Activated CD8-positive, alpha-beta memory T cell treated with anti-CD3 and anti-CD28 coated beads, Interleukin-2, amount 10 ng/mL, durations not matched to agents 7 days and 5 days (primary cell): ENCODE measurements around the gene NOXA1. TPM values are rescaled to one million over a fixed set of nuclear protein-coding genes. Genes with fewer than 3 reads are reported as not detected.

ENCODE experiments used
- ATAC-seq: fragments of 150-1000 bp; cut with Tn5 transposase; one replicate; pipeline ENCODE4 v1.10.0; 2021; ENCODE audit warnings: moderate library complexity
- CTCF ChIA-PET: fragments of 350-600 bp; sonication (Branson Sonifier 250); formaldehyde crosslinking; loops from one replicate; lab custom pipeline; 2021; ENCODE audit warnings: antibody characterized with exemption; lab: Charles Lee
- DNase-seq: peaks from one replicate; pipeline ENCODE4 v3.0.0-alpha.2; 2020
- H3K27ac Mint-ChIP-seq: one replicate; pipeline ENCODE4 v1.8.0; 2021; ENCODE audit warnings: mild to moderate bottlenecking, mixed read lengths
- H3K27me3 Mint-ChIP-seq: one replicate; pipeline ENCODE4 v1.8.0; 2021; ENCODE audit warnings: mixed read lengths
- H3K36me3 Mint-ChIP-seq: one replicate; pipeline ENCODE4 v1.8.0; 2021; ENCODE audit warnings: mild to moderate bottlenecking, mixed read lengths
- H3K4me1 Mint-ChIP-seq: one replicate; pipeline ENCODE4 v1.8.0; 2021; ENCODE audit warnings: mixed read lengths
- H3K4me3 Mint-ChIP-seq: one replicate; pipeline ENCODE4 v1.8.0; 2021; ENCODE audit warnings: mild to moderate bottlenecking, moderate library complexity, mixed read lengths
- H3K9me3 Mint-ChIP-seq: one replicate; pipeline ENCODE4 v1.8.0; 2022; ENCODE audit warnings: low read depth, mixed read lengths
- total RNA-seq, 2 experiments: library from RNA; stranded (reverse); gene quantifications; one replicate each; pipeline ENCODE4 v1.2.3, GENCODE V29; 2021

The NOXA1 gene
- total RNA-seq, 2 experiments from 2014 or later, result 0.30 to 0.53 TPM

- CTCF ChIA-PET, result interaction anchor here (0.6 to 1.2 kb wide), 2 partner anchors 12 to 172 kb away, joined by 3 read pairs; partner anchors contain the start of gene NRARP
- H3K9me3 Mint-ChIP-seq, result peaks cover 23% of the 10 kb centered on the region
- peaks cover 12% of the 10 kb centered on the region for H3K36me3 Mint-ChIP-seq
- H3K4me1 Mint-ChIP-seq, result peaks cover 7% of the 10 kb centered on the region
- H3K27me3 Mint-ChIP-seq, result peaks cover 13% of the 10 kb centered on the region
- no peak overlapping the region for H3K27ac Mint-ChIP-seq
- DNase-seq (no peak), ATAC-seq (no peak)
- H3K4me3 Mint-ChIP-seq, result no peak overlapping the region
Observed at GRCh38 chr9:137474271-137474670, 51.1 kb downstream of the NOXA1 start.

- Mint-ChIP-seq H3K36me3 (peaks cover 12% of the 10 kb centered on the region), H3K4me1 (peaks cover 2% of the 10 kb centered on the region), H3K27ac (no peak overlapping the region), H3K4me3 (no peak overlapping the region), H3K9me3 (peaks cover 23% of the 10 kb centered on the region), H3K27me3 (peaks cover 5% of the 10 kb centered on the region)
- DNase-seq (no peak), ATAC-seq (no peak)
- CTCF ChIA-PET, result no interaction called here
Observed at GRCh38 chr9:137475666-137476065, 52.5 kb downstream of the NOXA1 start.

GRCh38 chr9:137476856-137477255, 53.7 kb downstream of the NOXA1 start:
- Mint-ChIP-seq H3K4me1 (peaks cover 4% of the 10 kb centered on the region), H3K27ac (no peak overlapping the region), H3K27me3 (no peaks in the 10 kb centered on the region), H3K36me3 (peaks cover 9% of the 10 kb centered on the region), H3K4me3 (no peak overlapping the region), H3K9me3 (peaks cover 19% of the 10 kb centered on the region)
- no peak for DNase-seq
- CTCF ChIA-PET, result no interaction called here
- no peak for ATAC-seq

GRCh38 chr9:137477778-137478612, 54.8 kb downstream of the NOXA1 start:
- H3K4me3 Mint-ChIP-seq, result no peak overlapping the region
- CTCF ChIA-PET, result no interaction called here
- H3K9me3 Mint-ChIP-seq, result peaks cover 17% of the 10 kb centered on the region
- DNase-seq, result no peak
- no peaks in the 10 kb centered on the region for H3K27me3 Mint-ChIP-seq
- H3K4me1 Mint-ChIP-seq, result peaks cover 9% of the 10 kb centered on the region
- no peak overlapping the region for H3K27ac Mint-ChIP-seq
- H3K36me3 Mint-ChIP-seq, result peaks cover 9% of the 10 kb centered on the region
- ATAC-seq, result no peak

- no peak overlapping the region for H3K4me3 Mint-ChIP-seq
- CTCF ChIA-PET, result interaction anchor here (1.2 kb wide), 1 partner anchor 56 kb away, joined by 3 read pairs; no protein-coding TSS in a partner anchor
- DNase-seq (no peak), ATAC-seq (no peak)
- no peaks in the 10 kb centered on the region for H3K27me3 Mint-ChIP-seq
- peaks cover 6% of the 10 kb centered on the region for H3K36me3 Mint-ChIP-seq
- peaks cover 9% of the 10 kb centered on the region for H3K4me1 Mint-ChIP-seq
- H3K9me3 Mint-ChIP-seq, result peaks cover 13% of the 10 kb centered on the region
- no peak overlapping the region for H3K27ac Mint-ChIP-seq
Observed at GRCh38 chr9:137478613-137478961, 55.4 kb downstream of the NOXA1 start.

GRCh38 chr9:137478962-137479861, 56.0 kb downstream of the NOXA1 start:
- no peaks in the 10 kb centered on the region for H3K27me3 Mint-ChIP-seq
- CTCF ChIA-PET, result interaction anchor here (1.2 kb wide), 1 partner anchor 56 kb away, joined by 3 read pairs; no protein-coding TSS in a partner anchor
- no peak overlapping the region for H3K27ac Mint-ChIP-seq
- H3K4me3 Mint-ChIP-seq, result no peak overlapping the region
- H3K4me1 Mint-ChIP-seq, result peaks cover 9% of the 10 kb centered on the region
- DNase-seq (no peak), ATAC-seq (no peak)
- peaks cover 2% of the 10 kb centered on the region for H3K36me3 Mint-ChIP-seq
- peaks cover 9% of the 10 kb centered on the region for H3K9me3 Mint-ChIP-seq

GRCh38 chr9:137479892-137480685, 56.9 kb downstream of the NOXA1 start:
- Mint-ChIP-seq H3K27ac (no peak overlapping the region), H3K9me3 (peaks cover 6% of the 10 kb centered on the region), H3K4me3 (no peak overlapping the region), H3K27me3 (no peaks in the 10 kb centered on the region), H3K36me3 (no peaks in the 10 kb centered on the region), H3K4me1 (peaks cover 9% of the 10 kb centered on the region)
- DNase-seq (no peak), ATAC-seq (no peak)
- CTCF ChIA-PET, result interaction anchor here (1.2 kb wide), 1 partner anchor 55 kb away, joined by 3 read pairs; no protein-coding TSS in a partner anchor

- no peaks in the 10 kb centered on the region for H3K36me3 Mint-ChIP-seq
- H3K4me3 Mint-ChIP-seq, result no peak overlapping the region
- CTCF ChIA-PET, result interaction anchor here (1.0 to 1.4 kb wide), 2 partner anchors 22 to 36 kb away, joined by 3 to 4 read pairs; partner anchors contain the start of gene NSMF
- no peak for ATAC-seq
- H3K9me3 Mint-ChIP-seq, result peaks cover 3% of the 10 kb centered on the region
- DNase-seq, result no peak
- peaks cover 9% of the 10 kb centered on the region for H3K4me1 Mint-ChIP-seq
- no peak overlapping the region for H3K27ac Mint-ChIP-seq
- no peaks in the 10 kb centered on the region for H3K27me3 Mint-ChIP-seq
Observed at GRCh38 chr9:137480686-137481683, 57.8 kb downstream of the NOXA1 start.

GRCh38 chr9:137482094-137482781, 59.0 kb downstream of the NOXA1 start:
- Mint-ChIP-seq H3K27ac (no peak overlapping the region), H3K4me3 (no peak overlapping the region), H3K9me3 (no peaks in the 10 kb centered on the region), H3K27me3 (no peaks in the 10 kb centered on the region), H3K36me3 (no peaks in the 10 kb centered on the region), H3K4me1 (peaks cover 9% of the 10 kb centered on the region)
- DNase-seq (no peak), ATAC-seq (peak; percentile 23)
- CTCF ChIA-PET, result interaction anchor here (1.0 to 1.4 kb wide), 2 partner anchors 23 to 37 kb away, joined by 3 to 4 read pairs; partner anchors contain the start of gene NSMF
